Activated B cell treated with CpG ODN at 0.5 μM for 24 hours (primary cell): ENCODE results near the gene EIF5B. TPM values are rescaled to one million over a fixed set of nuclear protein-coding genes. Genes with fewer than 3 reads are reported as not detected.
"Not testable (repeated sequence)": the region's sequence is repeated elsewhere in the genome, so short reads cannot be mapped to it uniquely, and the experiment has no call there.

Experiments used
- ATAC-seq: fragments of 200-7000 bp; cut with Tn5 transposase; one replicate; pipeline ENCODE4 v1.10.0; 2021; ENCODE audit warnings: low read depth, mild to moderate bottlenecking, moderate library complexity
- CTCF ChIA-PET: fragments of 350-600 bp; sonication (Branson Sonifier 250); formaldehyde crosslinking; loops from one replicate; lab custom pipeline; 2021; ENCODE audit warnings: antibody characterized with exemption; lab: Charles Lee
- POLR2A ChIA-PET: fragments of 350-600 bp; sonication (Branson Sonifier 250); formaldehyde crosslinking; loops from one replicate; lab custom pipeline; 2021; ENCODE audit warnings: antibody characterized with exemption; lab: Charles Lee
- DNase-seq: peaks from one replicate; pipeline ENCODE4 v3.0.0; 2022
- H3K27ac Mint-ChIP-seq: one replicate; pipeline ENCODE4 v1.8.0; 2020; ENCODE audit warnings: mixed read lengths
- H3K27me3 Mint-ChIP-seq: one replicate; pipeline ENCODE4 v1.8.0; 2021; ENCODE audit warnings: mixed read lengths
- H3K36me3 Mint-ChIP-seq: one replicate; pipeline ENCODE4 v1.8.0; 2021; ENCODE audit warnings: low read depth, mixed read lengths
- H3K4me1 Mint-ChIP-seq: one replicate; pipeline ENCODE4 v1.8.0; 2021; ENCODE audit warnings: mixed read lengths
- H3K4me3 Mint-ChIP-seq: one replicate; pipeline ENCODE4 v1.8.0; 2020; ENCODE audit warnings: mild to moderate bottlenecking, mixed read lengths
- H3K9me3 Mint-ChIP-seq: one replicate; pipeline ENCODE4 v1.8.0; 2020; ENCODE audit warnings: mixed read lengths
- CTCF ChIP-seq: fragments of 200-600 bp; IDR thresholded peaks from one replicate; pipeline ENCODE4 v1.8.0; 2022; ENCODE audit warnings: antibody characterized with exemption, mild to moderate bottlenecking
- intact Hi-C: fragments of 100-400 bp; cut with micrococcal nuclease; formaldehyde crosslinking; loops from one replicate; pipeline ENCODE4 v1.15.1; 2024
- total RNA-seq: library from RNA; stranded (reverse); gene quantifications from 2 replicates; pipeline ENCODE4 v1.2.3, GENCODE V29; 2022

Gene EIF5B
- total RNA-seq, 1 donor from 2014 or later: 55.0 TPM

GRCh38 chr2:99340669-99341236, 3.6 kb downstream of the EIF5B start:
- intact Hi-C loops: no loop called here
- H3K4me1 Mint-ChIP-seq: peaks cover 26% of the 10 kb centered on the region
- TF ChIP-seq CTCF: no peak
- POLR2A ChIA-PET: no interaction called here
- H3K9me3 Mint-ChIP-seq: no peaks in the 10 kb centered on the region
- CTCF ChIA-PET: no interaction called here
- H3K27ac Mint-ChIP-seq: no peak overlapping the region
- peaks cover 6% of the 10 kb centered on the region for H3K36me3 Mint-ChIP-seq
- H3K27me3 Mint-ChIP-seq: no peaks in the 10 kb centered on the region
- no peak for ATAC-seq
- H3K4me3 Mint-ChIP-seq: no peak overlapping the region
- DNase-seq: no peak

GRCh38 chr2:99342536-99342935, 5.3 kb downstream of the EIF5B start:
- DNase-seq (no peak), ATAC-seq (no peak)
- intact Hi-C loops: no loop called here
- ChIA-PET CTCF (no interaction called here), POLR2A (no interaction called here)
- Mint-ChIP-seq H3K27me3 (no peaks in the 10 kb centered on the region), H3K4me3 (no peak overlapping the region), H3K36me3 (peaks cover 9% of the 10 kb centered on the region), H3K27ac (no peak overlapping the region), H3K4me1 (peaks cover 30% of the 10 kb centered on the region), H3K9me3 (no peaks in the 10 kb centered on the region)
- TF ChIP-seq CTCF: no peak

GRCh38 chr2:99345446-99345845, 8.3 kb downstream of the EIF5B start:
- H3K4me1 Mint-ChIP-seq: peaks cover 40% of the 10 kb centered on the region
- POLR2A ChIA-PET, H3K27ac Mint-ChIP-seq: not testable (repeated sequence)

GRCh38 chr2:99346218-99346617, 9.0 kb downstream of the EIF5B start:
- intact Hi-C loops: loop anchor here (1.0 kb wide), 1 partner anchor 9 kb away; the partner anchor contains the start of gene EIF5B
- peaks cover 43% of the 10 kb centered on the region for H3K4me1 Mint-ChIP-seq
- DNase-seq (no peak), ATAC-seq (no peak)
- no peak overlapping the region for H3K27ac Mint-ChIP-seq
- CTCF ChIA-PET: no interaction called here
- no peak for TF ChIP-seq CTCF
- H3K36me3 Mint-ChIP-seq: peaks cover 7% of the 10 kb centered on the region
- H3K9me3 Mint-ChIP-seq: no peaks in the 10 kb centered on the region
- no peaks in the 10 kb centered on the region for H3K27me3 Mint-ChIP-seq
- H3K4me3 Mint-ChIP-seq: no peak overlapping the region
- POLR2A ChIA-PET: no interaction called here

More at GRCh38 chr2:99345446-99345845, 8.3 kb downstream of the EIF5B start:
- H3K4me3 Mint-ChIP-seq, intact Hi-C loops, ATAC-seq, H3K36me3 Mint-ChIP-seq, H3K9me3 Mint-ChIP-seq, DNase-seq, H3K27me3 Mint-ChIP-seq, CTCF ChIA-PET: not testable (repeated sequence)

GRCh38 chr2:99348173-99348572, 11.0 kb downstream of the EIF5B start:
- no peak for TF ChIP-seq CTCF
- H3K9me3 Mint-ChIP-seq: no peaks in the 10 kb centered on the region
- H3K4me1 Mint-ChIP-seq: peaks cover 46% of the 10 kb centered on the region
- peak overlapping the region; percentile 57 for H3K27ac Mint-ChIP-seq
- intact Hi-C loops: no loop called here
- CTCF ChIA-PET: no interaction called here
- H3K36me3 Mint-ChIP-seq: peaks cover 4% of the 10 kb centered on the region
- ATAC-seq: peak; percentile 21
- H3K4me3 Mint-ChIP-seq: no peak overlapping the region
- POLR2A ChIA-PET: interaction anchor here (1.8 kb wide), 1 partner anchor 10 kb away, joined by 5 read pairs; the partner anchor contains the start of gene EIF5B
- no peaks in the 10 kb centered on the region for H3K27me3 Mint-ChIP-seq
- no peak for DNase-seq

GRCh38 chr2:99350194-99350593, 13.0 kb downstream of the EIF5B start:
- Mint-ChIP-seq H3K27me3 (no peaks in the 10 kb centered on the region), H3K9me3 (no peaks in the 10 kb centered on the region), H3K27ac (no peak overlapping the region), H3K36me3 (peaks cover 2% of the 10 kb centered on the region), H3K4me1 (peaks cover 59% of the 10 kb centered on the region), H3K4me3 (no peak overlapping the region)
- TF ChIP-seq CTCF: no peak
- no peak for DNase-seq
- ATAC-seq: no peak
- ChIA-PET POLR2A (no interaction called here), CTCF (no interaction called here)
- intact Hi-C loops: no loop called here
